Activated gamma-delta T cell treated with anti-CD3 and anti-CD28 coated beads, Interleukin-2, amount 50 U/mL, for 16 hours (primary cell): Measurements from ENCODE around the gene NMNAT2.
"Not testable (repeated sequence)": the region's sequence is repeated elsewhere in the genome, so short reads cannot be mapped to it uniquely, and the experiment has no call there.

Source experiments
- DNase-seq: peaks from one replicate; pipeline ENCODE4 v3.0.0-alpha.2; 2020; ENCODE audit warnings: low read depth

The NMNAT2 gene

DNA sequence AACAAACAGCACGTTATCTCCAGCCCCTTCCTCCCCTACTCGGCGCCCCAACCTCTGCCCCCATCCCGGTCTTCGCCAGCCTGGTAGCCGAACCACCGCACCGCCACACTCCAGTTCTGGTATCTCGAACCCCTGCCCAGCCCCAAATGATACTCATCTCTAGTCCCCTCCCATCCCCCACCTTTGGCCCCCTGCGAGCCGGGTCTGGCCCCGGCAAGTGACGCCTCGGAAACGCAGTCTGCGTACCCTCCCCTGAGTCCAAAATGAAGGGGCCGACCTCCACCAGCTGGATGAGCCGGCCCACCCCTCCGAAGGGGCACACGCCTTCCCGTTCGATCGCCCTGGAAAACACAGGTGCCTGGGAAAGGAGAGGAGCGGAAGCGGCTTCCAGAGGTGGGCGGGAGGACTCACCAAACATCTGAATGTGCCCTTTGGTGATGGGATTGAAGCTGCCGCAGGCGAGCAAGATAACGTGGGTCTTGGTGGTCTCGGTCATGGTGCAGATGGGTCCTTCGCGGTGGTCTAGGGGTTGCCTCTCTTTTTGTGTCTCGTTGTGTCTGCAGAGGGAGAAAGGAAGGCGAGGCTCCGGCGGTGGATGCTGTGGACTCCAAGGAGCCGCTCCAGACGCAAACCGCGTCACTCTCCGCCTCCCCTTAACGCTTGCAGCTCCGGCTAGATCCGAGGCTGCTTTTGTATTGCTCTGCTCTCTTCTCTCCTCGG is at the start of gene NMNAT2:
TSS of gene NMNAT2 (minus strand) at position 609 of the 720 bp plus-strand sequence. CDS start at position 496, 113 bp downstream.
- DNase-seq, result no peak

DNA sequence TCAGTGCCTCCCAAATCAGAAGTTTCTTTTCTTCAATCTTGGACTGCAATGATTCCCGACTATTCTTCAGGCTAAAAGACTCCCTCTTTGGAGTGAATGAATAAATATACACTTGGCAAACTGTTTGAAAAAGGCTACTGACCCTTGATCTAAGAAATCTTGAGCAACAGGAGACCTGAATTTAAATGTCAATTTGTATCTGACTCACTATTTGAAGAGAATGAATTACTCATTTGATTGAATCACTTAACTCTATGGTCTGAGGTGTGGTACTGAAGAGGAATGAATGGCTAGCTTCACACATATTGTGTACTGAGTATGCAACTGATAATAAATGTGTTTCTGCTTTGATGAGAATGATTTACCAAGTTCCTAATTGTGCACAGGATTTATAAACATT is 49.5 kb upstream of the NMNAT2 start:
- no peak for DNase-seq

DNA sequence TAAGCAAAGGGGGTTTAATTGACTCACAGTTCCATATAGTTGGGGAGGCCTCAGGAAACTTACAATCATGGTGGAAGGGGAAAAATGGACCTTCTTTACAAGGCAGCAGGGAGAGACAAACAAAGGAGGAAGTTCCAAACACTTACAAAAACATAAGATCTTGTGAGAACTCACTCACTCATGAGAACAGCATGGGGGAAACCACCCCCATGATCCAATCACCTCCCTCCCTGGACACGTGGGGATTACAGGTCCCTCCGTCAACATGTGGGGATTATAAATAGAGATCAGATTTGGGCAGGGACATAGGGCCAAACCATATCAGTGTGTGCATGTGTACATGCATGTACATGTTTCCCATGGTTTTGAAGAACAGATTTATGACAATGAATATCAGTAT is 48.6 kb upstream of the NMNAT2 start:
- DNase-seq, result no peak

DNA sequence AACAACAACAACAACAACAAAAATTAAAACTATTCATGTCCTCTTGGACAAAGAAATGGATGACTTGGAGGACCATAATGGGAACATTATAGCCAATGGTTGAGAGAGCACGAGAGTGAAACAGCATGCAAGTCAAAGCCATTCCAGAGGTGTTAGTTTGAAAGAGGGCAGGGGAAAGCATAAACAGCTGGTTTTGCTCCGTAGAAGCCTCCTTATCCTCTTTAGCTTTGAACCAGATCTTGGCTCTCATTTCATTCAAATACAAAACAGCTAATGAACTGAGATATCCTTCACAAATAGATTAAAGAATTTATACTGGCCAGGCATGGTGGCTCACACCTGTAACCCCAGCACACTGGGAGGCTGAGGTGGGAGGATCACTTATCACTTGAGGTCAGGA is 45.4 kb upstream of the NMNAT2 start:
- DNase-seq, result no peak

DNA sequence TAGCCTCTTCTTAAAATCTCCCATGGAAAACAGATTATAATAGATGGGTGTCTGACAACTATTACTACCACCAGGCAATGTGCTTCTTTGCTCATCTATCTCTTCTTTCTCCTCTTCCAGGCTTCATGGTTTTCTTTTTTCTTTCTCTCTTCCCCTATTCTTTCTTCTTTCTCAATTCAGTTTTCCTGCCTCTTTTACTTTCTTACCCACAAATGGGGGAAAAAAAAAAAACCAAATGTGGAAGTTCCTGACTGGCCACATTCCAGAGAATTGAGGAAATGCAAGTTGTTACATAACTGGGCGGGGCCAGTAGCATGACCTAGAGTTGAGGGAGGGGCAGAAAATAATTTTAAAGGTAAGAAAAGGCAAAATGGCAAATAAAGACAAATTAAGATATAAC is 43.2 kb upstream of the NMNAT2 start:
- DNase-seq, result no peak

DNA sequence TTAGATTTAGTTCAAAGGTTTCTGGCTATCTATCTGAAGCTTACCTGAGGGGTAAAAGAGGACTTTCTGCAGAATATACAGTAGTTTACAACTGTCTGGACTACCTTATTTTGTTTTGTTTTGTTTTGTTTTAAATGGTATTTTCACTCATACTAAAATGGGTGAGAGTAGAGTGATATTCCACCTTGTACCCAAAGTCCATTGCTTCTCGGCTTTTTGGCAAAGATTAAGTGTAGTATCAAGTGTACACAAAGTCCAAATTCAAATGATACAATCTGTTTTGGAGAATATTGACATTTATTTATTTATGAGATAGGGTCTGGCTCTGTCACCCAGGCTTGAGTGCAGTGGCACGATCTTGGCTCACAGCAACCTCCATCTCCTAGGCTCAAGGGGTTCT is 42.4 kb upstream of the NMNAT2 start:
- DNase-seq, result no peak

DNA sequence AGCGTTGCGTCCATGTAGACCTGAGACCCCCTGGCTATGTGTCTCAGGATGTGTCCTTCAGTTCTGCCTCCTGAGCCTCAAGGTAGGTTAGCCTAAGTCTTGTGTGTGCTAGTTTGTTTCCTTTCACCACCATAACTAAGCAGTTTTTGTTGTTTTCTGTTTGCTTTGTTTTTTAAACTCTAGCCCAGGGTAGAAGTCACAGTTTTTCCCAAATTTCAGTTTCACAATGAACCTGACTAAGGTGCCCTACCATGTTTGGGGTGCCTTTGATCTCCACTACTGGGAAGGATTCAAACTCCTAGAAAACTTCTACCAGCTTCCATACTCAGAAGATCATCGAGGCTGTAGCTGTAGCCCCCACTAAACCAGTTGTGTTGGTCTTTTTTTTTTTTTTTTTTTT is 39.3 kb upstream of the NMNAT2 start:
- no peak for DNase-seq

DNA sequence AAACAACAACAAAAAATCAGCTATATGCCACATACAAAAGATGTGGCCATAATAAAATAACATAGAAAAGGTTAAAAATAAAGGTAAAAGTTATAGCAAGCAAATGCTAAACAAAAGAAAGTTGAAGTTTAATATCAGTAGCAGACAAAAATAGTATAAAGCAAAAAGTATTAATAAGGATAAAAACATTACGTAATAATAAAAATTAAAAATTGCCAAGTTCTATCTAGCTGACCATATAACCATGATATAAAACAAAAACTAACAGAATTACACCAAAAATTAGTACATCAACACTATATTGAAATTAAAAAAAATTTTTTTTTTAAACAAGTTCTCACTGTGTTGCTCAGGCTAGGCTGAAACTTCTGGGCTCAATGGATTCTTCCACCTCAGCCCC is 38.6 kb upstream of the NMNAT2 start:
- DNase-seq, result no peak

DNA sequence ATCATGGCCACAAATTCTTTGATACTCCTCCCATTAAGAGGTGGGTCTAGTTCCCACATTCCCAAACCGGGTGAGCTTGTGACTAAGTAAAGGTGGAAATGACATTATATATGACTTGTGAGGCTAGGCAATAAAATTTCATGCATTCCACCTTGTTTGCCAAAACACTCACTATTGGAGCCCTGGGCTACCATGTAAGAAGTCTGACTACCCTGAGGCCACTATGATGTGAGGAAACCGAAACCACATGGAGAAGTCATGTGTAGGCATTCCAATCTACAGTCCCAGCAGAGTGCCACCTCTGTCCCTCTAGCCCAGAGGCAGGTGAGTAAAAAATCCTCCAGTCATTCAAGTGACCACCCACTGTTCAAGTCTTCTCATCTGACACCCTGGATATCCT is 36.2 kb upstream of the NMNAT2 start:
- no peak for DNase-seq

DNA sequence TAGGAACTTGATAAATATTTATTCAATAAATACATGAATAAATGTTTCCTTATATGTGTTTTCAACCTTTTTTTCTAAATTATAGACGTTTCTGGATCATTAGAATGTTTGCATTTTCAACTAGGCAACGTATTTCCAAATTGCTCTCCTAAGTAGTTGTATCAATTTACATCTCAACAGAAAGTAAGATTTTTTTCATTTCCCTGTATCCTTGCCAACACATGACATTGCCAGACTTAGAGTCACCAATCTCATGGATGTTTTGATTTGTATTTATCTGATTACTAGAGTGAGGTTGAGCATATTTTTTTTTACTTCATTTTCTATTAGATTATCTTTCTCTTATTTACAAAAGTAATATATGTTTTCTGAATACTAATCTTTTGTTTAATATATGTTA is 31.9 kb upstream of the NMNAT2 start:
- no peak for DNase-seq

DNA sequence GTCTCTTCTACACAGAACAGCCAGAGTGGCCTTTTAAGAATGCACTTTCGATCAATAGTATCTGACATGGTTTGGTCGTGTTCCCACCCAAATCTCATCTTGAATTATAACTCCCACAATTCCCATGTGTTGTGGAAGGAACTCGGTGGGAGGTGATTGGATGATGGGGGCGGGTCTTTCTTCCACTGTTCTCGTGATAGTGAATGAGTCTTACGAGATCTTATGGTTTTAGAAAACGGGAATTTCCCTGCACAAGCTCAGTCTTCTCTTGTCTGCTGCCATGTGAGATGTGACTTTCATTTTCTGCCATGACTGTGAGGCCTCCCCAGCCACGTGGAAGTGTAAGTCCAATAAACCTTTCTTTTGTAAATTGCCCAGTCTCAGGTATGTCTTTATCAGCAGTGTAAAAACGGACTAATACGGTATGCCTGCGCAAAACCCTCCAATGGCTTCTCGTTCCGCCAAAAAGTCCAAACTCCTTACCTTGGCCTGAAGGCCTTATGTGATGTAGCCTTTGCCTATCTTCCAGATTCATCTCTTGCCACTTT is 31.1 kb upstream of the NMNAT2 start:
- no peak for DNase-seq

DNA sequence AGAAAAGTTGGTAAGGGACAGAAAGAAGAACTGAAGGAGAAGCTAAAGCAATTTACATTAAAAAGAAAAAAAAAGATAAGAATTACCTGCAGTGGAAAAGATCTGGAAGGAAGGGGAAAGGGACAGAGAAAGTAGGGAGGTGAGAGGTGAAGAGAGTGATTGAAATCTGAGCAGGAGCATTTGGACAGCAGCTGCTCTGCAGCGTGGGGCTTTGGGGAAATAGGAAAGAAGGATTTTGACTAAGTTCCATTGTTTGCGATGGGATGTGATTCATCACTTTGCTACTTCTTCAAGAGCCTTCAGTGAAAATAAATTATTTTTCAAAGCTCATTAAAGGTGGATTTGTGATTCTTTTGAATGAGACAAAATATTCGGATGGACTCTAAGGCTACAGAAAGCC is 26.1 kb upstream of the NMNAT2 start:
- no peak for DNase-seq

DNA sequence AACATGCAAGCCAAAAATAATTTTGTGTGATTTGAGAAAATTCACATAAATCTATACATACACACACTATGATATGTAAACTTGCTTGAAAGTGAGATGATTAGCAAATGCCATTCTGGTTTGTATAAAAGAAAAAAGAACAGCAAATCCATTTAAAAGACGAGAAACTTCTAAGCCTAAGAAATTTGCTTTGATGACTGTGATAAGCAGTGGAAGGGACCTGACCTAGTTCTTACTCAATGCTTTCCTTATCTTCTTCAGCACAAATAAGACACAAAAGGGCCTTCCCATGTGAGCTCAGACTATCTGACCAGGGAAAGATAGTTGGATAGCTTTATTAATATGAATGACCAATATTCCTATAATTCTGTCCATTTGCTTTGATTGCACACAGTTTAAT is 25.3 kb upstream of the NMNAT2 start:
- no peak for DNase-seq

DNA sequence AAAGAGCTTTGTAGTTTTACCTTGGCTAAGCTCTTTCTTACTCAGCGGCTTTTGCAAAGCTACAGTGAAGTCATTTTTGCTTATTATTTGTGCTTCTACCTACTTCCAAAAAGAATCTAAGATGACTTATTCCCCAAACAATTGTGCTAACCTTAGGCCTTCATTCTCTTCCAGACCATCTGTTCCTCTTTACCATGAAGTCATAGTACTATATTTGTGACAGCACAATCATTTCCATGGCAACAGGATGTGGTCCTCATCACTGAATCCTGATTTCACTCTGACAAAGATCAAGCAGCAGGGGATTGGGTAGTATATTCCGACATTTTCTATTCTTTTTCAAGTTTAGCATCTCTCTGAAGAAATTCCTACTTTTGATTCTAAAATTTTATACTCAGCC is 24.8 kb upstream of the NMNAT2 start:
- no peak for DNase-seq

DNA sequence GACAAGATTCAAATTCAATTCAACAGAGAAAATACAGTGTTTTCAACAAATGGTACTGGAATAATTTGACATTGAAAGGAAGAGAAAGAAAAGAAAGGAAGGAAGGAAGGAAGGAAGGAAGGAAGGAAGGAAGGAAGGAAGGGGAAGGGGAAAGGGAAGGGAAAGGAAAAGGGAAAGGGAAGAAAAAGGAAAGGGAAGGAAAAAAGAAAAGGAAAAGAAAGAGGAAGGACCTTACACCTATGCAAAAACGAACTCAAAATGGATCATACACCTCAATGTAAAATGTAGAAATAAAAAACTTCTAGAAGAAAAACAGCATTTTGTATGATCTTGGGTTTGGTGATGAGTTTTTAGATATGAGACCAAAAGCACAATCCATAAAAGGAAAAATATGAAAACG is 19.9 kb upstream of the NMNAT2 start:
- no peak for DNase-seq

DNA sequence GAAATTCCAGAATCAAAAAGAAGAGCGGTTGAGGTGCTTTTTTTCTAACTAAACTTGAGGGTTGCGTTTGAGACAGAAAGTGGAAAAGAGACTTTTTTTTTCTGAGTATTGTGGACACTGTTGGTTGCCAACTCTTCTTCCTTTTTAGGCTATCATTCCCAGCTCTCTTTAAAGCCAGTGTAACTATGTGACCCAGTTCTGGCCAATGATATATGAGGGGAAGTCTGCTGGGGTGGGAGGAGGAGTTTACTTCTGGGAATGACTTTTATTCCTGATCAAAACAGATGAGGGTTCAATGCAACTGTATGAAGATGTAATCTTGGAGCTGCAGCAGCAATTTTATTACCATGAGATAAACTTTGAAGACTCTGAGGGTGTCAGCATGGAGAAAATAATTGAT is 17.3 kb upstream of the NMNAT2 start:
- no peak for DNase-seq

DNA sequence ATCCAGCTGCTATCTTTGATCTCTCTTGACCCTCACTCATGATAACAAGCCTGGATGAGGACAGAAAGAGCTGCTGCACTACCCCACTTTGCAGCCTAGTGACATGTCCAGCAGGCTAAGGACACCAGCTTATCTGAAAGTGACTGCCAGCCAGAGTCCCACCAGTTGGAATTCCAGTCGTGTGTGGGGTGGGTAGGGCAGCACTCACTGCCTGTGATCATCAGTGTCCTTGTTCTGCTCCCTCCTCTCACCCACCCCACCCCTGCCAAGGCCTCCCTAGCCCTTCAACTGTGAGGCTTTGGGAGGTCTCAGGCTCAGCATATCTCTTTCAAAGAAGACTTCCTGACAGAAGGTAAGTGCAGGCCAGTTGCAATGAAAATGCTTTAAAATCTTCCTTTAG is 15.5 kb upstream of the NMNAT2 start:
- DNase-seq, result no peak

DNA sequence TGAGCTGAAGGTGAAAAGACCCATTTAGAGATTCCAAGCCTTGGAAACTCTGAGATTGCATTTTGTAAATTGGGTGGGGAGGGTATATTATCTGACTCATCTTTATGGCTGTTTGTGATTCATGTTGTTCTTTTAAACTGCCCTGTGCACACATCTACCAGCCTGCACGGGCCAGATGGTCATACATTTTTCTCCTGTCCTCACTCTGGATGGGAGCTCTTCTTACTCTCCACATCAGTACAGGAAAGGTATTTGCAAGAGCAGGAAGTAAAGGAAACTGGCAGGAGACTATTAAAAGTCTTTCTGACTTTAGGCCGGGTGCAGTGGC is 14.3 kb upstream of the NMNAT2 start:
- DNase-seq, result no peak

DNA sequence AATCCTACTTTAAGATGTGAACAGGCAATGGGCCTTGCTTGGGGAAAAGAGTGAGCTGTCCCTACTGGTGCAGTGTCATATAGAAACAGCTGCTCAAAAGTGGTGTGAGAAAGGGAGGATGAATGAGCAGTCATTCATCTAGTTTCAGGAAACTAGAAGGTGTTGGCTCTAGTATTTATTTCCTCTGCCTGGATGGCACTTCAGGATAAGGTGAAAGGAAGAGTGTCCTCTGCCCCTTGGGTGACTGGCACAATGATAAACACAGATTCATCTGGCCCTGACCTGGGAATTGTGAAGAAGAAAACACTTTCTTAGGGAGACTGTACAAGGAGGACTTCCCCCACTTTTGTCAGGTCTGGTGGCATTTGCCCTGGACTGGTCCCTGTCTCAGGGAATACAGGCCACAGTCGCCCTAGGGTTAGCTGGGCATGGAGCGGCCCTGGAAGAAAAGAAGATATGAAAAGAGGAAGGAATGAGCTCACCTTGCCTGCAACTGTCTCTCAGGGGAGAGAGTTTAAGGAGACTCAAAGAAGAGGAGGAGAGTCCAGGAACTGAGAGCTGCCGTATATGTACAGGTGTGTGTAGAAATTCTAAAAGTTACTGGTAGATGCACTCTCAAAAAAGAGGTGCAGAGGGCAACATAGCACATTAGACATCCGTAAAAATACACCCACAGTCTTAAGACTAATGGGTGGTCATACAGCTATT is 13.8 kb upstream of the NMNAT2 start:
- DNase-seq, result no peak

DNA sequence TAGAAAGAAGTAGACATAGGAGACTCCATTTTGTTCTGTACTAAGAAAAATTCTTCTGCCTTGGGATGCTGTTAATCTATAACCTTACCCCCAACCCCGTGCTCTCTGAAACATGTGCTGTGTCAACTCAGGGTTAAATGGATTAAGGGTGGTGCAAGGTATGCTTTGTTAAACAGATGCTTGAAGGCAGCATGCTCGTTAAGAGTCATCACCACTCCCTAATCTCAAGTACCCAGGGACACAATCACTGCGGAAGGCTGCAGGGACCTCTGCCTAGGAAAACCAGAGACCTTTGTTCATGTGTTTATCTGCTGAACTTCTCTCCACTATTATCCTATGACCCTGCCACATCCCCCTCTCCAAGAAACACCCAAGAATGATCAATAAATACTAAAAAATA is 9.4 kb upstream of the NMNAT2 start:
- not testable (repeated sequence) for DNase-seq

DNA sequence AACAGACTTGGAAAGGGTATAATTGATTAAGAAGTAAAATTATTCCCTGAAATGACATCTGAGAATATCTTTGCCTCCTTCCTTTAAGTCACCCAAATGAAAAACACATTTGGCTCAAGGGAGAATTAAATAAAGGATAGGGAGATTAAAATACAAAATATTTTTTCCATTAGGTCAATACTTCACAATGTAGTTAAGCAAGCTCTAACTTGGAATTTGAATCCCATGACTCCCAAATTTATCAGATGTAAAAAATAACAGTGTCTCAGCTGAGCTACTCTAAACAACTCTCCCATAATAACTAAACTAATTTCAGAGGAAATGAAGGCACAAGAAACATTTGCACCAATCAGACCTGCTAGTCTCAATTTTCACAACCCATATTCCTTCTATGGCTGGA is 6.5 kb upstream of the NMNAT2 start:
- no peak for DNase-seq

DNA sequence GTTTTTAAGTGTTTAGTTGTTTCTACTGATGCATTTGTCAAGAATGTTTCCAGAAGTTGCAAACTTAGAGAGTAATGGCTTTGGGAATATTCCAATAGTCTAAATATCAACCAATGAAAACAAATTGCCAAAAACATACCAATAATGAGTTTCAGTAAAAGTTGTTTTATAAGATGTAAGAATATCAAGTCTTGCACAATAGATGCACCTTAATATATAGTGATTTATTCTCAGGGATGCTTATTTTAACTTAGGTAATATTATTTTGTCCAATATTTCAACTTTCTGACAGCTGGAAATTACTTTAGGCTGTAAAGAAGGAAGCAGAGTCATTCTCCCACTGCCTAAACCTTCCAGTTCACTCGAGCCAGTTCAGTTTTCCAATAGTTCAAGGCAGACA is 5.4 kb upstream of the NMNAT2 start:
- no peak for DNase-seq

DNA sequence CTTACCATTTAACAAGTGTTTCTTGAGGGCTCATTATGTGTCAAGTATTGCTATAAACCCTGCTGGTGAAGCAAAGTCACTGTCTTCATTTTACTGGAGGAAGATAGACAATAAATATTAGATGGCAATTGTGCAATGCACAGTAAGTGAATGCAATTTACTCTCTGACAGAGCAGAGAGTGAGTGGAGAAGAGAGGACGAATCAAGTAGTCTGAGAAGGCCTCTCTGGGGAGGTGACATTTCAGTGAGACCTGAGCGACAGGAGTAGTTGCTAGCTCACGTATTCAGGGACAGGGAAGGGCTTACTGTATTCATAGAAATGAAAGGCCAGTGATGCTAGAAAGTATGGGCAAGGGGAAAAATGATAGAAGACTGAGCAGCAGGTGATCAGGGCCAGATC is 1.2 kb upstream of the NMNAT2 start:
- no peak for DNase-seq

DNA sequence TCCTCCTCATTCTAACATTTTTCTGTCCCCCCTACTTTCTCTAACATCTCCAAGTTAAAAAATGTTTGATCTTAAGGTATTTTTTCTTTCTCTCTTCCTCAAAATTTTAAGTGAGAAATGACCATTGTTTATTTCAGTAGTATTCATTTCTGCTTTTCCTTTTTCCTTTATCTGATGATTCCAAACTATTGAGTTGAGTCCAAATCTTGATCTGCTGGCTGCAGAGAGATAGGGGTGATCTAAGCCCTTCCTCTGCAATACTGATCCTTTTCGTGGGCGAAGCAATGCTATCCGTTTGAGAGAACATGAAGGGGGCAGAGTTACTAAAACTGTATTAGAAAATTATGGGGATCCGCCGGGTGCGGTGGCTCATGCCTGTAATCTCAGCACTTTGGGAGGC is 516 bp upstream of the NMNAT2 start:
- DNase-seq, result no peak
